H9 (cell line): Measurements from ENCODE around the gene TXNRD1. TPM values are rescaled to one million over a fixed set of nuclear protein-coding genes. Genes with fewer than 3 reads are reported as not detected.

Experiments
- total RNA-seq: library from RNA; stranded (reverse); gene quantifications from 2 replicates; pipeline ENCODE4 v1.2.1, GENCODE V29; 2021

TXNRD1 gene
- total RNA-seq, 1 experiment from 2014 or later: 100 TPM

Other genes with a start within 250 kb of the TXNRD1 start
- 70.3 and 72.4 TPM in 2 replicates for gene TDG, start 249.9 kb upstream of the TXNRD1 start, total RNA-seq
- gene GLT8D2, start 165.6 kb upstream of the TXNRD1 start, total RNA-seq: 2.9 and 3.8 TPM in 2 replicates
- gene HCFC2, start 151.2 kb upstream of the TXNRD1 start, total RNA-seq: 1.4 and 1.9 TPM in 2 replicates
- gene NFYB, start 77.6 kb upstream of the TXNRD1 start, total RNA-seq: 52.1 and 52.5 TPM in 2 replicates
- gene EID3, start 88.0 kb downstream of the TXNRD1 start, total RNA-seq: 1.2 and 1.4 TPM in 2 replicates
- 6.7 and 7.9 TPM in 2 replicates for gene CHST11, start 241.2 kb downstream of the TXNRD1 start, total RNA-seq